Retinal pigment epithelial cell (primary cell): ENCODE measurements around the gene INPPL1.
"Not testable (repeated sequence)": the region's sequence is repeated elsewhere in the genome, so short reads cannot be mapped to it uniquely, and the experiment has no call there.

Experiments used
- DNase-seq: peaks from one replicate; pipeline ENCODE4 v3.0.0-alpha.2; 2010; ENCODE audit warnings: low read depth
- H3K4me3 ChIP-seq: 2 replicates; pipeline ENCODE4 v1.5.1; 2011; ENCODE audit warnings: mild to moderate bottlenecking, low read length, control low read depth, moderate library complexity
- CTCF ChIP-seq: conservative IDR thresholded peaks from 2 replicates; pipeline ENCODE4 v1.5.1; 2011; ENCODE audit warnings: low read depth, low read length, control low read depth, inconsistent platforms

The INPPL1 gene, protein sequence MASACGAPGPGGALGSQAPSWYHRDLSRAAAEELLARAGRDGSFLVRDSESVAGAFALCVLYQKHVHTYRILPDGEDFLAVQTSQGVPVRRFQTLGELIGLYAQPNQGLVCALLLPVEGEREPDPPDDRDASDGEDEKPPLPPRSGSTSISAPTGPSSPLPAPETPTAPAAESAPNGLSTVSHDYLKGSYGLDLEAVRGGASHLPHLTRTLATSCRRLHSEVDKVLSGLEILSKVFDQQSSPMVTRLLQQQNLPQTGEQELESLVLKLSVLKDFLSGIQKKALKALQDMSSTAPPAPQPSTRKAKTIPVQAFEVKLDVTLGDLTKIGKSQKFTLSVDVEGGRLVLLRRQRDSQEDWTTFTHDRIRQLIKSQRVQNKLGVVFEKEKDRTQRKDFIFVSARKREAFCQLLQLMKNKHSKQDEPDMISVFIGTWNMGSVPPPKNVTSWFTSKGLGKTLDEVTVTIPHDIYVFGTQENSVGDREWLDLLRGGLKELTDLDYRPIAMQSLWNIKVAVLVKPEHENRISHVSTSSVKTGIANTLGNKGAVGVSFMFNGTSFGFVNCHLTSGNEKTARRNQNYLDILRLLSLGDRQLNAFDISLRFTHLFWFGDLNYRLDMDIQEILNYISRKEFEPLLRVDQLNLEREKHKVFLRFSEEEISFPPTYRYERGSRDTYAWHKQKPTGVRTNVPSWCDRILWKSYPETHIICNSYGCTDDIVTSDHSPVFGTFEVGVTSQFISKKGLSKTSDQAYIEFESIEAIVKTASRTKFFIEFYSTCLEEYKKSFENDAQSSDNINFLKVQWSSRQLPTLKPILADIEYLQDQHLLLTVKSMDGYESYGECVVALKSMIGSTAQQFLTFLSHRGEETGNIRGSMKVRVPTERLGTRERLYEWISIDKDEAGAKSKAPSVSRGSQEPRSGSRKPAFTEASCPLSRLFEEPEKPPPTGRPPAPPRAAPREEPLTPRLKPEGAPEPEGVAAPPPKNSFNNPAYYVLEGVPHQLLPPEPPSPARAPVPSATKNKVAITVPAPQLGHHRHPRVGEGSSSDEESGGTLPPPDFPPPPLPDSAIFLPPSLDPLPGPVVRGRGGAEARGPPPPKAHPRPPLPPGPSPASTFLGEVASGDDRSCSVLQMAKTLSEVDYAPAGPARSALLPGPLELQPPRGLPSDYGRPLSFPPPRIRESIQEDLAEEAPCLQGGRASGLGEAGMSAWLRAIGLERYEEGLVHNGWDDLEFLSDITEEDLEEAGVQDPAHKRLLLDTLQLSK

DNA sequence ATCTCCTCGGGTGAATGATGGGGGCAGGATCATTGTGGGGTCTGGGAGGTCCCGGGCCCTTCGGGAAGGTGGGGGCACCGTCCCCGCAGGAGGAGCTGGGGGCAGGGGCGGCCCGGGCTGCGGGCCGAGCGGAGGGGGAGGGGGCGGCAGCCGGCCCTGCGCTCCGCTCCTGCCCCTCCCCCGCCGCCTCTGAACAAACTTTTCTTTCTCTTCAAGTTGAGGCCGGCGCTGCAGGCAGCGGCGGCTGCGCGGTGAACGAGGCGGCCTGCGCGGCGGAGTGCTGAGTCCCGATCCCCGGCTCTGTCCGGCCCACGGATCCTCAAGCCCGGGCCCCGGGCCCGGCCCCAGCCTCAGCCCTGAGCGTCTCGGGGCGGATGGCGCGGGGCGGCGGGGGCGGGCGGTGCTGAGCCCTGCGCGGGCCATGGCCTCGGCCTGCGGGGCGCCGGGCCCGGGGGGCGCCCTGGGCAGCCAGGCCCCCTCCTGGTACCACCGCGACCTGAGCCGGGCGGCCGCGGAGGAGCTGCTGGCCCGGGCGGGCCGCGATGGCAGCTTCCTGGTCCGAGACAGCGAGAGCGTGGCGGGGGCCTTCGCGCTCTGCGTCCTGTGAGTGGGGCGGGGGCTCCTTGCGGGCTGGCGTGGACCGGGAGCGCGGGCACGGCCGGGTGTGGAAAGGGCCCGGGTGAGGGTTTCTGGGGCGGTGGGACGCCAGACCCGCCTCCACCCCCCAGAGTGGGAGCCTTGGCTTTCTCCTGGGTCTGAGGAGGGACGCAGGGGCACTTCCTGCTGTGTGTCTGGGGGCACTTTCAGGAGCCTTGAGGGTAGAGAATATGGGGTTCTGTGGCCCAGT lies at the start of gene INPPL1:
TSS of gene INPPL1 (plus strand) at position 204 of the 847 bp plus-strand sequence. CDS start at position 422, 218 bp downstream.
- no peak for DNase-seq
- peak within 1 kb of the TSS; percentile 91 for H3K4me3 ChIP-seq
- TF ChIP-seq CTCF, result no peak

- H3K4me3 ChIP-seq, result no peak overlapping the region
- TF ChIP-seq CTCF, result no peak
- no peak for DNase-seq
Measured at GRCh38 chr11:72177656-72178055, 46.9 kb upstream of the INPPL1 start.

DNA sequence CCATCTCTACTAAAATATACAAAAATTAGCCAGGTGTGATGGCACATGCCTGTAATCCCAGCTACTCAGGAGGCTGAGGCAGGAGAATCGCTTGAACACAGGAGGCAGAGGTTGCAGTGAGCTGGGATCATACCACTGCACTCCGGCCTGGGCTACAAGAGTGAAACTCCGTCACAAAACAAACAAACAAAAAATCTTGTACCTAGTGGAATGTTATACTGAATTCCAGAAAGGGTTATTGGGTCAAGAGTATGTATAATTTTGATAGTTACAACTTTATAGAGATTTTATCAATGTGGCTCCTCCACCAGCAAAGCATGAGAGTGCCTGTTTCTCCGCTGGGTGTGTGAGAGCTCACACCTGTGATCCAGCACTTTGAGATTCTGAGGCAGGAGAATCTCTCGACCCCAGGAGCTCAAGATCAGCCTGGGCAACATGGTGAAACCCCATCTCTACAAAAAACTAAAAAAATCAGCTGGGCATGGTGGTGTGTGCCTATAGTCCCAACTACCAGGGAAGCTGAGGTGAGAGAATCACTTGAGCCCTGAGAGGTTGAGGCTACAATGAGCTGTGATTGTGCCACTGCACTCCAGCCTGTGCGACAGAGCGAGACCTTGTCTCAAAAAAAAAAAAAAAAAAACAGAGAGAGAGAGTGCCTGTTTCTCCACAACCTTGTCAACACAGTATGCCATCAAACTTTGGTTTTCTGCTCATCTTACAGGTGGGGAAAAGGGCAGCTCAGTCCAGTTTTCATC lies 45.3 kb upstream of the INPPL1 start:
- no peak overlapping the region for H3K4me3 ChIP-seq
- no peak for DNase-seq
- no peak for TF ChIP-seq CTCF

GRCh38 chr11:72179804-72180396 lies 44.7 kb upstream of the INPPL1 start:
- no peak overlapping the region for H3K4me3 ChIP-seq
- TF ChIP-seq CTCF, result no peak
- no peak for DNase-seq

DNA sequence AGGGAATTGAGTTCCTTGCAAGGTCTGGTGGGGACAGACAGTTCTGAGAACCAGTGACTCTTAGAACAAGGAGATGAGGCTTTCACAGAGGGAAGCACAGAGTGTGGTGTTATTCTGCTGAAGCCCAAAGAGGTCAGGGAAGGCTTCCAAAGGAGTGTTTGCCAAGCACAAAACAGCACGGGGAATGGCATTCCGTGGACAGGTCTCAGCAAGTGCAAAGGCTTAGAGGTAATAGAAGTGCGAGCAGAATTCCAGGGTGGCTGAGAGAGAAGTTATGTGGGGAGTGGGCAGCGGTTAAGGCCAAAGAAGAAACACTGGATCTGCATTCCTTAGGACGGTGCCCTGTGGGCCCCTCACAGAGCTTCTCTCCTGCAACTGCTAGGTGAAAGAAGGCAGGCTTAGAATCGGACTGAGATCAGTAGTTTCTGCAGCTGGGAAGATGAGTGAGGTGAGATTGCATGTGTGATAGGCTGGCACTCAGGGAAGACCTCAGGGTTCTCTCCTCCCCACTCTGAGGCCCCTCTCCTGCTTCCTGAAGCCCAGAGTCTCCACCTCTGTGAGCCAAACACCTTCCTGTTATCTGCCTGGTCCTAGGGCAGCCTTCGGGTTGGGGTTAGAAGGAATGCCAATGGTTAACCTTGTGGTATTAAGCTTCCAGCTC lies 43.5 kb upstream of the INPPL1 start:
- not testable (repeated sequence) for DNase-seq, H3K4me3 ChIP-seq

GRCh38 chr11:72181553-72181958 lies 43.0 kb upstream of the INPPL1 start:
- not testable (repeated sequence) for DNase-seq, H3K4me3 ChIP-seq
- TF ChIP-seq CTCF, result peak; percentile 49
